HepG2 (cell line): ENCODE data around the gene ANO9. TPM values are rescaled to one million over a fixed set of nuclear protein-coding genes. Genes with fewer than 3 reads are reported as not detected.

ENCODE experiments used
- ATAC-seq: fragments of 200-7000 bp; cut with Tn5 transposase; 3 replicates; pipeline ENCODE4 v1.9.1; 2020; ENCODE audit warnings: mild to moderate bottlenecking, moderate library complexity
- BruUV-seq: library from RNA; stranded (reverse); fragments of 400-500 nt; replicated peaks from 2 replicates; lab custom pipeline; 2021; lab: Mats Ljungman, UMichigan
- CTCF ChIA-PET: fragments of 300-600 bp; formaldehyde crosslinking; extraction: SDS; loops from one replicate; lab custom pipeline; 2021; ENCODE audit warnings: low total read pairs, inconsistent platforms, low intra/inter-chr PET ratio; lab: Yijun Ruan, JAX
- POLR2A ChIA-PET: fragments of 350-600 bp; sonication (Branson Sonifier 250); formaldehyde crosslinking; loops from one replicate; lab custom pipeline; 2020; ENCODE audit warnings: antibody characterized with exemption, inconsistent platforms; lab: Yijun Ruan, JAX
- DNase-seq: peaks from one replicate; pipeline ENCODE4 v3.0.0-alpha.2; 2015; ENCODE audit warnings: low spot score
- FAIRE-seq: peaks from 3 replicates; lab custom pipeline; 2011; peaks lifted over from hg19 to GRCh38; lab: Jason Lieb, UNC
- H2AFZ ChIP-seq: one replicate; pipeline ENCODE4 v1.6.1; 2011; ENCODE audit warnings: low read length, inconsistent platforms
- H3K27ac ChIP-seq: fragments of 300-600 bp; 3 replicates; pipeline ENCODE4 v1.8.0; 2011; ENCODE audit warnings: mixed run types, mild to moderate bottlenecking, mixed read lengths, low read length, inconsistent platforms; ENCODE audit not compliant: insufficient read depth; ENCODE audit errors: extremely low read length
- H3K27me3 ChIP-seq, 2 experiments: fragments of 200-600 bp in 1 of 2; 2 replicates in 1 of 2; 3 replicates in 1 of 2; pipeline versions ENCODE4 v1.6.0 to v1.8.0; 2011; ENCODE audit warnings: low read length in 2 of 2, mild to moderate bottlenecking in 2 of 2, moderate library complexity in 2 of 2, inconsistent platforms in 1 of 2; ENCODE audit not compliant: insufficient read depth in 2 of 2, control insufficient read depth in 1 of 2
- H3K36me3 ChIP-seq, 2 experiments: fragments of 200-600 bp in 1 of 2; replicated peaks in 1 of 2; 2 replicates in 1 of 2; 3 replicates in 1 of 2; pipeline versions ENCODE4 v1.5.1 to v1.8.0; 2011; ENCODE audit warnings: low read length in 2 of 2, inconsistent platforms in 1 of 2; ENCODE audit not compliant: insufficient read depth in 2 of 2, control insufficient read depth in 1 of 2
- H3K4me1 ChIP-seq: 2 replicates; pipeline ENCODE4 v1.5.1; 2012; ENCODE audit warnings: low read length, inconsistent platforms; ENCODE audit not compliant: insufficient read depth
- H3K4me2 ChIP-seq: 2 replicates; pipeline ENCODE4 v1.6.0; 2011; ENCODE audit warnings: low read depth, low read length, inconsistent platforms
- H3K4me3 ChIP-seq, 3 experiments: fragments of 200-600 bp in 1 of 3; sonication (generic), shearing (Covaris generic) in 1 of 3; replicated peaks in 1 of 3; 2 replicates each; pipeline ENCODE4 v1.5.1; 2011 to 2016; ENCODE audit warnings: low read length in 3 of 3, inconsistent platforms in 2 of 3, low read depth in 2 of 3, mild to moderate bottlenecking in 2 of 3, control low read depth in 1 of 3, mixed read lengths in 1 of 3; ENCODE audit not compliant: insufficient read depth in 1 of 3
- H3K79me2 ChIP-seq: one replicate; pipeline ENCODE4 v1.6.1; 2011; ENCODE audit warnings: low read length, inconsistent platforms; ENCODE audit not compliant: insufficient read depth
- H3K9ac ChIP-seq: 2 replicates; pipeline ENCODE4 v1.6.0; 2011; ENCODE audit warnings: mild to moderate bottlenecking, low read depth, low read length, inconsistent platforms; ENCODE audit not compliant: insufficient read depth
- H3K9me3 ChIP-seq: 2 replicates; pipeline ENCODE4 v1.5.1; 2012; ENCODE audit warnings: mild to moderate bottlenecking, low read length
- H4K20me1 ChIP-seq: 2 replicates; pipeline ENCODE4 v1.6.0; 2011; ENCODE audit warnings: inconsistent platforms, mild to moderate bottlenecking, low read length, moderate library complexity; ENCODE audit not compliant: insufficient read depth
- HNRNPL ChIP-seq: fragments of 200-400 bp; formaldehyde crosslinking; IDR thresholded peaks from 2 replicates; pipeline ENCODE4 v1.6.1; 2017; ENCODE audit warnings: mild to moderate bottlenecking, low read depth, low read length
- RNF219 ChIP-seq: sonication (generic); formaldehyde crosslinking; IDR thresholded peaks from 2 replicates; pipeline ENCODE4 v1.5.0; 2020; ENCODE audit warnings: mild to moderate bottlenecking, missing genetic modification reagents
- WGBS: methylation state at CpG from one replicate; pipeline ENCODE4 v1.1.6; 2017; ENCODE audit warnings: low lambda C conversion rate; 5-methylcytosine and 5-hydroxymethylcytosine counted together
- in situ Hi-C: cut with HindIII; loops from 2 replicates; pipeline ENCODE4 v1.10.0; 2017; ENCODE audit warnings: low pct_unique_long_range_greater_than_20kb; ENCODE audit not compliant: extremely low pct_ligation_motif_present
- intact Hi-C: fragments of 100-400 bp; cut with micrococcal nuclease; formaldehyde crosslinking; loops from one replicate; pipeline ENCODE4 v1.10.0; 2022; ENCODE audit not compliant: unreplicated experiment
- polyA plus RNA-seq, 8 experiments: library from polyadenylated mRNA; depleted of rRNA in 3 of 8; stranded (reverse) in 7 of 8; unstranded in 1 of 8; fragments of >200 nt; fragmentation: Illumina TruSeq in 4 of 8; extraction: Trizol in 4 of 8; gene quantifications; 2 replicates each; pipeline versions ENCODE4 v1.2.1 to v1.2.3, GENCODE V29; 2011 to 2016; ENCODE audit warnings: low read depth in 4 of 8, missing spikeins in 1 of 8, mixed read lengths in 1 of 8; ENCODE audit not compliant: insufficient read depth in 1 of 8
- total RNA-seq, 5 experiments: library from RNA; depleted of rRNA; stranded (reverse); fragments of >200 nt; fragmentation: Illumina TruSeq; extraction: Trizol; gene quantifications; 2 replicates each; pipeline ENCODE4 v1.2.3, GENCODE V29; 2016; ENCODE audit warnings: low read depth in 1 of 5
- TF ChIP-seq, protein P1 (sequence below): sonication (generic); formaldehyde crosslinking; IDR thresholded peaks from 2 replicates; pipeline ENCODE4 v1.9.0; 2021; ENCODE audit warnings: missing genetic modification reagents, borderline replicate concordance

The ANO9 gene
- total and polyA plus RNA-seq, 2 of the 13 experiments (the other 11 are each of a cell fraction or from before 2014, with no cell fraction given), result 8.9 to 14.3 TPM

- Histone ChIP-seq H3K9me3 (no peaks in the 10 kb centered on the region), H3K4me3 (no peak overlapping the region), H4K20me1 (no peaks in the 10 kb centered on the region), H3K79me2 (no peaks in the 10 kb centered on the region), H3K4me2 (no peak overlapping the region), H3K36me3 (no peaks in the 10 kb centered on the region), H3K27me3 (peaks cover 1 to 26% of the 10 kb centered on the region in 2 experiments; a peak in 3 of 5 replicates), H3K27ac (no peak overlapping the region), H3K9ac (no peak overlapping the region), H2AFZ (no peak overlapping the region), H3K4me1 (peaks cover 12% of the 10 kb centered on the region)
- no TSS peak for BruUV-seq
- TF ChIP-seq HNRNPL (peak; percentile 58; the same call in 1 of the 2 replicates), RNF219 (CRISPR knock-in tag) (no peak)
- TF ChIP-seq, protein P1, sequence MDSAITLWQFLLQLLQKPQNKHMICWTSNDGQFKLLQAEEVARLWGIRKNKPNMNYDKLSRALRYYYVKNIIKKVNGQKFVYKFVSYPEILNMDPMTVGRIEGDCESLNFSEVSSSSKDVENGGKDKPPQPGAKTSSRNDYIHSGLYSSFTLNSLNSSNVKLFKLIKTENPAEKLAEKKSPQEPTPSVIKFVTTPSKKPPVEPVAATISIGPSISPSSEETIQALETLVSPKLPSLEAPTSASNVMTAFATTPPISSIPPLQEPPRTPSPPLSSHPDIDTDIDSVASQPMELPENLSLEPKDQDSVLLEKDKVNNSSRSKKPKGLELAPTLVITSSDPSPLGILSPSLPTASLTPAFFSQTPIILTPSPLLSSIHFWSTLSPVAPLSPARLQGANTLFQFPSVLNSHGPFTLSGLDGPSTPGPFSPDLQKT (CRISPR knock-in tag), result no peak
- CTCF ChIA-PET, result no interaction called here
- intact Hi-C loops (no loop called here), in situ Hi-C loops (no loop called here)
- no peak for DNase-seq
- no peak for ATAC-seq
- FAIRE-seq, result no peak
- POLR2A ChIA-PET, result interaction anchor here (1.0 kb wide), 1 partner anchor 17 kb away, joined by 3 read pairs; no protein-coding TSS in a partner anchor
- WGBS, result 61% methylated on average over 6 of the region's 19 CpGs
Observed at GRCh38 chr11:385594-386351, 56.0 kb downstream of the ANO9 start.
